ENCODE data around the gene GMDS.

DNA sequence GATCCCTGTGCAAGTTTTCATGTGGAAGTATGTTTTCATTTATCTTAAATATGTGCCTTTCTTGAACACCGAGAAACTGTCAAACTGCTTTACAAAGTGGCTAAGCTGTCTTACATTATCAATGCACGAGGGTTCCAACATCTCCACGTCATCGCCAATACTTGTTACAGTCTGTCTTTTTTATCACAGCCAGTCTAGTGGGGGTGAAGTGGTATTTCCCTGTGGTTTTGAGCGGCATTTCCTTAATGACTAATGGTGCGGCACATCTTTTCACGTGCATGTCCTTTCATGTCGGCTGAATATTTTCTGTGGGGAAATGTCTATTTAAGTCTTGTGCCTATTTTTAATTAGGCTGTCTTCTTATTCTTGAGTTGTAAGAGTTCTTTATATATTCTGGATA lies 355.3 kb downstream of the GMDS start:
- TF ChIP-seq, protein P1, sequence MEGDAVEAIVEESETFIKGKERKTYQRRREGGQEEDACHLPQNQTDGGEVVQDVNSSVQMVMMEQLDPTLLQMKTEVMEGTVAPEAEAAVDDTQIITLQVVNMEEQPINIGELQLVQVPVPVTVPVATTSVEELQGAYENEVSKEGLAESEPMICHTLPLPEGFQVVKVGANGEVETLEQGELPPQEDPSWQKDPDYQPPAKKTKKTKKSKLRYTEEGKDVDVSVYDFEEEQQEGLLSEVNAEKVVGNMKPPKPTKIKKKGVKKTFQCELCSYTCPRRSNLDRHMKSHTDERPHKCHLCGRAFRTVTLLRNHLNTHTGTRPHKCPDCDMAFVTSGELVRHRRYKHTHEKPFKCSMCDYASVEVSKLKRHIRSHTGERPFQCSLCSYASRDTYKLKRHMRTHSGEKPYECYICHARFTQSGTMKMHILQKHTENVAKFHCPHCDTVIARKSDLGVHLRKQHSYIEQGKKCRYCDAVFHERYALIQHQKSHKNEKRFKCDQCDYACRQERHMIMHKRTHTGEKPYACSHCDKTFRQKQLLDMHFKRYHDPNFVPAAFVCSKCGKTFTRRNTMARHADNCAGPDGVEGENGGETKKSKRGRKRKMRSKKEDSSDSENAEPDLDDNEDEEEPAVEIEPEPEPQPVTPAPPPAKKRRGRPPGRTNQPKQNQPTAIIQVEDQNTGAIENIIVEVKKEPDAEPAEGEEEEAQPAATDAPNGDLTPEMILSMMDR (IDR thresholded peaks at IDR 0.05) = no peak
- no peak for TF ChIP-seq POLR2A (IDR thresholded peaks at IDR 0.05)
